22Rv1 (cell line): ENCODE measurements around the gene BTBD7.

ENCODE experiments used
- H3K27ac ChIP-seq: fragments of 450-650 bp; 2 replicates; pipeline ENCODE4 v1.5.1; 2017
- ZFX ChIP-seq: fragments of 450-650 bp; IDR thresholded peaks from 2 replicates; pipeline ENCODE4 v1.6.1; 2017; ENCODE audit warnings: antibody characterized with exemption, borderline replicate concordance
- TF ChIP-seq, protein P1 (sequence below): fragments of 450-650 bp; IDR thresholded peaks from 2 replicates; pipeline ENCODE4 v1.5.1; 2017; ENCODE audit warnings: mild to moderate bottlenecking

The BTBD7 gene

DNA sequence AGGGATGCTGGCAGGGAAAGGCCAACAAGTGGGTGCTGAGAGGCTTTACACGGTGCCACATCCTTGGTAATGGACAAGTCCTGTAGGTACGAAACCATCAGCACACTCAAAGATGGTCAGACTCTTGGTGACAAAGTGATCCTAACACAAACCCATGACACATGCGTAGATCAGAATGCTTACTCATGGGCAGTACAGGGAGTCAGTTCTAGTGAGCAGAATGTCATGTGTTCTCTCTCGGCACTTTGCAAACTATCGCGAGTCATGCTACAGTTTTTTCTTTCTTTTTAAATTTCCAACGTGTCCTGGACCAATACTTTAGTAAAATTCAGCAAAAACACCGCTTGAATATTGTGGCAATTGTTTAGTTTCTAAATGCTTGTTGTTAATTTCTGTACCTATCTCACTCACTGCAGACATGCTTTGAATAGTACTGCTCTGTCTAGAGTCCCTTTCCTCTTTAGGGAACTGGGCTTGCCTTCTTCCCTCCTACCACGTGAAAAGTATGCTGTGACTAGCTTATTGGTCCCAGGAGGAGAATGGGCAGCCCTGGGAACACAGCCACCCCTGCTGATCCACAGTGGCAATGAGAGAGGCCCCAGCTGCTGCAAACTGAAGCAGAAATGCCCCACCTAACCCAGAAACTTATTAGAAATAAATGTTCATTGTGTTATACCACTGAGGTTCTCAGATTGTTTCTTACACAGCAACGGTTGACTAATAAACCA, 63.3 kb downstream of the BTBD7 start:
- TF ChIP-seq, protein P1, sequence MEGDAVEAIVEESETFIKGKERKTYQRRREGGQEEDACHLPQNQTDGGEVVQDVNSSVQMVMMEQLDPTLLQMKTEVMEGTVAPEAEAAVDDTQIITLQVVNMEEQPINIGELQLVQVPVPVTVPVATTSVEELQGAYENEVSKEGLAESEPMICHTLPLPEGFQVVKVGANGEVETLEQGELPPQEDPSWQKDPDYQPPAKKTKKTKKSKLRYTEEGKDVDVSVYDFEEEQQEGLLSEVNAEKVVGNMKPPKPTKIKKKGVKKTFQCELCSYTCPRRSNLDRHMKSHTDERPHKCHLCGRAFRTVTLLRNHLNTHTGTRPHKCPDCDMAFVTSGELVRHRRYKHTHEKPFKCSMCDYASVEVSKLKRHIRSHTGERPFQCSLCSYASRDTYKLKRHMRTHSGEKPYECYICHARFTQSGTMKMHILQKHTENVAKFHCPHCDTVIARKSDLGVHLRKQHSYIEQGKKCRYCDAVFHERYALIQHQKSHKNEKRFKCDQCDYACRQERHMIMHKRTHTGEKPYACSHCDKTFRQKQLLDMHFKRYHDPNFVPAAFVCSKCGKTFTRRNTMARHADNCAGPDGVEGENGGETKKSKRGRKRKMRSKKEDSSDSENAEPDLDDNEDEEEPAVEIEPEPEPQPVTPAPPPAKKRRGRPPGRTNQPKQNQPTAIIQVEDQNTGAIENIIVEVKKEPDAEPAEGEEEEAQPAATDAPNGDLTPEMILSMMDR: no peak
- TF ChIP-seq ZFX: no peak
- no peak overlapping the region for H3K27ac ChIP-seq

DNA sequence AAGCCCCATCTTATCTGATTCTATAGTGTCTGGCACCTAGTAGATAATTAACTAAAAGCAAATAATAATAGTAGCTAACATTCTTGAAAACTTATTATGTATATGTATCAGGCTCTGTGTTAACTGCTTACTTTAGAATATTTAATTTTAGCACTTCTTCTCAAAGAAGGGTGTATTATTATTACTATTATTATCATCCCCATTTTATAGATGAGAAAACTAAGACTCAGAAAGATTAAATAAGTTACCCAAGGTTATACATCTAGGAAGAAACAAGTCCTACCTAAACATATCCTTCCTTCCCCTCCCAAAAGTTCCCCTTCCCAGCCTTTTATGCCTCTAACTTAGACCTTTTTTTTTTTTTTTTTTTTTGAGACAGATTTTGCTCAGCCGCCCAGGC, 64.4 kb downstream of the BTBD7 start:
- H3K27ac ChIP-seq: no peak overlapping the region
- TF ChIP-seq, protein P1: no peak
- no peak for TF ChIP-seq ZFX

DNA sequence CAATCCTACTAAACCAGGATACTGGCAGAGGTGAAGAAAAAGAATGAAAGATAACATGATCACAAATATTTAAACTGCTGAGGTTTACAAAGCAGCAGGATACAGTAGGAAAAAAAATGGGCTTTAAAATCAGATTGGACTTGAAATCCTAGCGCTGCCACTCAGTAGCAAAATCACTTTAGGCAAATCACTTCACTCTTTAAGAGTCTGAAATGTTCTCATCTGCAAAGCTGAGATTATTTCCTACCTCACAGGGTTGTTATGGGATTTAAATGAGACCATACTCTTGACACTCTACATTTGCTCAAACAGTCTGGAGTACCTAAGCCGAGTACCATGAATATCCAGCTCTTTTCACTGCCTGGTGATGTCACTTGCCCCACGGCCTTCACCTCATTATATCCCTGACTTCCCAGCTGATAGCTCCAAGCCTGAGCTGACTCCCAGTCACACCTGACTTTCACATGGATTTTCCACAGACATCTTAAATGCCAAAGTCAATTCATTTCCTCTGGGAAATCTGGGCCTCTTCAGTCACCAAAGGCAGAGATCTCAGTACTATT, 65.6 kb downstream of the BTBD7 start:
- TF ChIP-seq, protein P1: no peak

DNA sequence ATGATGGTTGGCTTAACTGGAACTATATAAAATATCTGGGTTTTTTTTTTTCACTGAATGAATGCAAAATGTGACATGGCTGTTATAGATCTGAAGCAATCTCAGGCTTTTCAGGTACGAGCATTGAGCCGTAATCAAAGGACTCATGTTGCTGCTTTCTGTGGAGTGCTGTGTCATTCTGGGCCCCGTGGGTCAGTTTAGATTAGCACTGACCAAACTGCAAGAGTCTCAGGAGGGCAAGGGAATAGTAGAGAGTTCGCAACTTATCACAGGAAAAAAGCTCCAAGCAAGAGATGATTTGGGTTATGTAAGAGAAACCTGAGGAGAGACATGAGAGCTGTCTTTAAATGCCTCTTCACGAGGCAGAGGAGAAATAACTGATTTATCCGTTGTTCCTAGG, 66.7 kb downstream of the BTBD7 start:
- no peak overlapping the region for H3K27ac ChIP-seq
- no peak for TF ChIP-seq ZFX
- TF ChIP-seq, protein P1: no peak

More for the DNA sequence above, 65.6 kb downstream of the BTBD7 start:
- no peak overlapping the region for H3K27ac ChIP-seq

- no peak overlapping the region for H3K27ac ChIP-seq
- no peak for TF ChIP-seq ZFX
Measured at GRCh38 chr14:93263416-93263815, 69.4 kb downstream of the BTBD7 start.

DNA sequence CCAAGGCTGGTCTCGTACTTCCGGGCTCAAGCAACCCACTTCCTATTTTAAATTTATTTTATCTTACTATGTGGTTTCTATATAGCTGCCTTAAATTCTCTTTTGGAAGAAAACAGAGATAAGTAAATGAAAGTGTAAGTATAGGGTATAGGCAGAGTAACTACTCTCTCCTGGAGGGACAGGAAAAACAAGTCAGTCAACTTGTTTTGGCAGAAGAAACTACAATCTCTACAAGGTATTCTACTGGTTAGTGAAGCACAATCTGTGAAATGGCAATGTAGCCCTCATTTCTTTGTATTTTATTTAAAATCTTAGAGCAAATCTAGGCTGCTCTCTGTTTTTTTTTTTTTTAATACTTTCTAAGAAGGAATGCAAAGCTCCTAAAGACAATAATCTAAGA, 70.4 kb downstream of the BTBD7 start:
- TF ChIP-seq ZFX: no peak
- TF ChIP-seq, protein P1: no peak
- H3K27ac ChIP-seq: peak overlapping the region; percentile 29; the same call in 1 of the 2 replicates

DNA sequence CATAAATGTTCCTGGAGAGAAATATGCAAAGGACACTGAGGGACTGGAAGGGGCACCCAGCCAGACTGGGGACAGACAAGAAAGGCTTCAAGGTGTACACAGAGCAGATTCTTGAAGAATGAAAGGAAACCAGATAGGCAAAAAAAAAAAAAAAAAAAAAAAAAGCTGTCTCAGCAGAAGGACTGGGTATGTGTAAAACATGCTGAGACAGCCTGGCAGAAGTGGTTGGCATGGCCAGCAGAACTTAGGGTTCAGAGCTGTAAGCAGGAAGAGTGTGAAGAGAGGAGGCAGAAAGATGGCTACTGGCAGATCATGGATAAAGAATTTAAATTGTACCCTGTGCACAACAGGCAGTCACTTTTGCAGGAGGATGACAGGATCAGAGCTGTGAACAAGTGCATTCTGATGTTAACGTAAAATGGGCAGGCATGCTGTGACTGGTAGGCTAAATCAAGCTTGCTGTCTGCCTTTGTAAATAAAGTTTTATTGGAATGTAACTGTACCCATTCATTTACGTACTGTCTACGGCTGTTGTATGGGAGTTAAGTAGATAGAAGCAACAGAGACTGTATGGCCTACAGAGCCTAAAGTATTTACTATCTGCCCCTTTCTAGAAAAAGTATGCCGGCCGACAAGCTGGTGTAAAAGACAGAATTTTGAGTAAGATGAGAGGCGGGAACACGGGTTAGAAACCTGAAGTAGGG, 83.6 kb downstream of the BTBD7 start:
- no peak overlapping the region for H3K27ac ChIP-seq
- no peak for TF ChIP-seq ZFX
- TF ChIP-seq, protein P1: no peak
